Osteocyte (in vitro differentiated cells): ENCODE data around the gene MTCL1. TPM values are rescaled to one million over a fixed set of nuclear protein-coding genes. Genes with fewer than 3 reads are reported as not detected.

Source experiments
- DNase-seq: peaks from one replicate; pipeline ENCODE4 v3.0.0; 2021; ENCODE audit warnings: mixed read lengths; ENCODE audit not compliant: unreplicated experiment; ENCODE audit errors: extremely low spot score
- H3K27ac Mint-ChIP-seq: one replicate; pipeline ENCODE4 v1.8.0; 2021; ENCODE audit warnings: mild to moderate bottlenecking, mixed read lengths; ENCODE audit not compliant: unreplicated experiment
- H3K27me3 Mint-ChIP-seq: one replicate; pipeline ENCODE4 v1.8.0; 2021; ENCODE audit warnings: mixed read lengths; ENCODE audit not compliant: unreplicated experiment
- H3K36me3 Mint-ChIP-seq: one replicate; pipeline ENCODE4 v1.8.0; 2021; ENCODE audit warnings: mixed read lengths; ENCODE audit not compliant: unreplicated experiment
- H3K4me1 Mint-ChIP-seq: one replicate; pipeline ENCODE4 v1.8.0; 2021; ENCODE audit warnings: mixed read lengths; ENCODE audit not compliant: unreplicated experiment
- H3K4me3 Mint-ChIP-seq: one replicate; pipeline ENCODE4 v1.8.0; 2021; ENCODE audit warnings: mild to moderate bottlenecking, moderate library complexity, mixed read lengths; ENCODE audit not compliant: unreplicated experiment
- H3K9me3 Mint-ChIP-seq: one replicate; pipeline ENCODE4 v1.8.0; 2021; ENCODE audit warnings: mixed read lengths; ENCODE audit not compliant: unreplicated experiment
- CTCF ChIP-seq: fragments of 200-600 bp; sonication (generic); IDR thresholded peaks from 2 replicates; pipeline ENCODE4 v1.5.0; 2021; ENCODE audit warnings: antibody characterized with exemption, mild to moderate bottlenecking, moderate library complexity
- total RNA-seq: library from RNA; stranded (reverse); gene quantifications from 2 replicates; pipeline ENCODE4 v1.2.1, GENCODE V29; 2021

MTCL1 gene
- total RNA-seq, 1 donor from 2014 or later = 56.9 TPM

- Mint-ChIP-seq H3K27me3 (no peaks in the 10 kb centered on the region), H3K4me1 (peaks cover 34% of the 10 kb centered on the region), H3K36me3 (peaks cover 49% of the 10 kb centered on the region), H3K4me3 (no peak overlapping the region), H3K27ac (peak overlapping the region; percentile 53), H3K9me3 (peaks cover 5% of the 10 kb centered on the region)
- no peak for DNase-seq
- TF ChIP-seq CTCF = no peak
Observed at GRCh38 chr18:8762968-8763367, 57.6 kb downstream of the MTCL1 start.

- H3K27ac Mint-ChIP-seq = peak overlapping the region; percentile 53
Observed at GRCh38 chr18:8763611-8764010, 58.3 kb downstream of the MTCL1 start.

GRCh38 chr18:8765783-8766463 lies 60.6 kb downstream of the MTCL1 start:
- Mint-ChIP-seq H3K36me3 (peaks cover 34% of the 10 kb centered on the region), H3K27me3 (no peaks in the 10 kb centered on the region), H3K9me3 (peaks cover 5% of the 10 kb centered on the region), H3K27ac (peak overlapping the region; percentile 47), H3K4me3 (no peak overlapping the region), H3K4me1 (peaks cover 31% of the 10 kb centered on the region)
- no peak for DNase-seq
- no peak for TF ChIP-seq CTCF

More at GRCh38 chr18:8763611-8764010, 58.3 kb downstream of the MTCL1 start:
- no peak for TF ChIP-seq CTCF
- Mint-ChIP-seq H3K4me3 (no peak overlapping the region), H3K9me3 (peaks cover 5% of the 10 kb centered on the region), H3K4me1 (peaks cover 34% of the 10 kb centered on the region), H3K36me3 (peaks cover 45% of the 10 kb centered on the region), H3K27me3 (no peaks in the 10 kb centered on the region)
- DNase-seq = no peak

GRCh38 chr18:8766559-8767293 lies 61.4 kb downstream of the MTCL1 start:
- Mint-ChIP-seq H3K36me3 (peaks cover 28% of the 10 kb centered on the region), H3K9me3 (no peaks in the 10 kb centered on the region), H3K4me3 (no peak overlapping the region), H3K4me1 (peaks cover 33% of the 10 kb centered on the region), H3K27ac (no peak overlapping the region), H3K27me3 (no peaks in the 10 kb centered on the region)
- no peak for TF ChIP-seq CTCF
- DNase-seq = peak; percentile 32

GRCh38 chr18:8767340-8767739 lies 62.0 kb downstream of the MTCL1 start:
- Mint-ChIP-seq H3K27me3 (no peaks in the 10 kb centered on the region), H3K4me3 (no peak overlapping the region), H3K4me1 (peaks cover 39% of the 10 kb centered on the region), H3K27ac (no peak overlapping the region), H3K36me3 (peaks cover 21% of the 10 kb centered on the region), H3K9me3 (no peaks in the 10 kb centered on the region)
- peak; percentile 25 for DNase-seq
- no peak for TF ChIP-seq CTCF
